H1 (cell line): ENCODE results near the gene RHOBTB3.

ENCODE experiments used
- CTCF ChIP-seq, 3 experiments: IDR thresholded peaks; 1 replicate in 2 of 3; 2 replicates in 1 of 3; pipeline versions ENCODE4 v1.5.1 to v1.6.1; 2011; ENCODE audit warnings: low read length in 3 of 3, mild to moderate bottlenecking in 3 of 3, inconsistent platforms in 2 of 3, low read depth in 1 of 3, moderate library complexity in 1 of 3; ENCODE audit not compliant: insufficient read depth in 1 of 3; ENCODE audit errors: control extremely low read depth in 1 of 3
- TF ChIP-seq, protein P1 (sequence below): IDR thresholded peaks from 2 replicates; pipeline ENCODE4 v1.6.1; 2012; ENCODE audit warnings: inconsistent platforms
- TF ChIP-seq, protein P2 (sequence below): IDR thresholded peaks from 2 replicates; pipeline ENCODE4 v1.6.1; 2011; ENCODE audit warnings: low read length, improper control_type of control experiment

- TF ChIP-seq, protein P1, sequence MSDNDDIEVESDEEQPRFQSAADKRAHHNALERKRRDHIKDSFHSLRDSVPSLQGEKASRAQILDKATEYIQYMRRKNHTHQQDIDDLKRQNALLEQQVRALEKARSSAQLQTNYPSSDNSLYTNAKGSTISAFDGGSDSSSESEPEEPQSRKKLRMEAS = no peak
- no peak for TF ChIP-seq CTCF (IDR thresholded peaks at IDR 0.05; ENCODE audit: control extremely low read depth in 1 of 3, insufficient read depth in 1 of 3, low read depth in 1 of 3, low read length in 3 of 3)
- TF ChIP-seq, protein P2, sequence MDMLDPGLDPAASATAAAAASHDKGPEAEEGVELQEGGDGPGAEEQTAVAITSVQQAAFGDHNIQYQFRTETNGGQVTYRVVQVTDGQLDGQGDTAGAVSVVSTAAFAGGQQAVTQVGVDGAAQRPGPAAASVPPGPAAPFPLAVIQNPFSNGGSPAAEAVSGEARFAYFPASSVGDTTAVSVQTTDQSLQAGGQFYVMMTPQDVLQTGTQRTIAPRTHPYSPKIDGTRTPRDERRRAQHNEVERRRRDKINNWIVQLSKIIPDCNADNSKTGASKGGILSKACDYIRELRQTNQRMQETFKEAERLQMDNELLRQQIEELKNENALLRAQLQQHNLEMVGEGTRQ = no peak
These were observed 92.8 kb downstream of the RHOBTB3 start for GRCh38 chr5:95823738-95824609.
